ENCODE data around the gene ELOF1. TPM values are rescaled to one million over a fixed set of nuclear protein-coding genes. Genes with fewer than 3 reads are reported as not detected.

The ELOF1 gene
- total and polyA plus RNA-seq, 2 of the 4 experiments (the other 2 are of a cell fraction) = 62.4 to 96.8 TPM

DNA sequence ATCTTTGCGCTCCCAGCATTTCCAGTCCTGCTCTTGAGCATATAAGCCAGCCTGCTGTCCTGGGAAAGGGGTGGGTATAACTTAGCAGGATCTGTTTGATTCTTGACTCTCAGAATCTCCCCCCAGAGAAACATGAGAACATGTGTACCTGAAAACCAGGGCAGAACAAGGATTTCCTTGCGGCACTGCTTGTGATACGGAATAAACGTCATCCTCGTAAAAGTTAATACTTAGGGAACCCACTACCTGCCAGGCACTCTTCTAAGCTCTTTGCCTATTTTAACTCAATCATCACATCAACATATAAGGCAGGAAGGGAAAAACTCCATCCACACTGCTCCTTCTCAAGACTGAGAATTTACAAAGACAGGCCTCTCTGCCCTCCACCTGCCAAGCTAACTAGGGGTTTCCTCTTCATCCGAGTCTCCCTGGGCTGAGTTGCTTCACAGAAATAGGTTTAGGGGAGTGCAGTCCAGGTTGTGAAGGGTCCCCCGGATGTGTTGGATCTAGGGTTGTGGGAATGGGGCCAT, 54.5 kb downstream of the ELOF1 start:
- peak overlapping the region; percentile 31; the same call in 1 of the 2 replicates for H4K91ac ChIP-seq (ENCODE audit: insufficient read depth, low read depth, low read length)
- no peak overlapping the region for H3K18ac ChIP-seq (ENCODE audit: low read depth, low read length)
- H3K79me1 ChIP-seq (ENCODE audit: low read depth in 1 of 2, low read length in 2 of 2) = peaks cover 14 to 42% of the 10 kb centered on the region in 2 experiments; a peak in 3 of 4 replicates
- H2BK120ac ChIP-seq (ENCODE audit: low read depth, low read length) = no peak overlapping the region
- no peak overlapping the region for H2BK20ac ChIP-seq (ENCODE audit: low read depth, low read length)
- H4K5ac ChIP-seq (ENCODE audit: low read depth, low read length) = peak overlapping the region; percentile 32; the same call in 1 of the 2 replicates
- H2BK5ac ChIP-seq (ENCODE audit: low read depth, low read length, poor library complexity, severe bottlenecking) = no peak overlapping the region
- no peak for TF ChIP-seq MAFK (IDR thresholded peaks at IDR 0.05; ENCODE audit: low read depth, low read length)
- TF ChIP-seq CEBPB (IDR thresholded peaks at IDR 0.05; ENCODE audit: low read depth, low read length) = no peak
- no peak for TF ChIP-seq POLR2A (IDR thresholded peaks at IDR 0.05; ENCODE audit: low read depth, low read length)
- no peak for TF ChIP-seq SMC3 (IDR thresholded peaks at IDR 0.05; ENCODE audit: low read depth, low read length)
- H3K9me1 ChIP-seq (ENCODE audit: insufficient read depth, low read length) = peaks cover 4% of the 10 kb centered on the region
- POLR2A ChIA-PET (ENCODE audit: unreplicated experiment) = no interaction called here
- dilution Hi-C loops (cut with HindIII; ENCODE audit: low sequenced_read_pairs, unreplicated experiment) (no loop called here), in situ Hi-C loops (cut with MboI; ENCODE audit: low sequenced_read_pairs) (no loop called here), intact Hi-C loops (cut with micrococcal nuclease) (no loop called here)
- H3K9me3 ChIP-seq (ENCODE audit: control insufficient read depth, insufficient read depth, low read length) = no peaks in the 10 kb centered on the region
- no peaks in the 10 kb centered on the region for H4K20me1 ChIP-seq (ENCODE audit: insufficient read depth, low read length)
- DNase-seq = no peak
- ATAC-seq (ENCODE audit: low read depth) = no peak
- peak overlapping the region; percentile 90 for H2AFZ ChIP-seq (replicated peaks; ENCODE audit: low read length, poor library complexity)
- H4K8ac ChIP-seq (ENCODE audit: low read depth in 2 of 2, low read length in 2 of 2) = peak overlapping the region; percentile 86 to 93
- peak overlapping the region; percentile 8; the same call in 1 of the 2 replicates for H3K27ac ChIP-seq (ENCODE audit: insufficient read depth, low read length)
- peak overlapping the region; percentile 99 for H2AK9ac ChIP-seq (replicated peaks; ENCODE audit: low read depth, low read length, poor library complexity)
- no peak overlapping the region for H3K23ac ChIP-seq (ENCODE audit: low read depth, low read length)
- peak overlapping the region; percentile 40 for H3K4me3 ChIP-seq (ENCODE audit: insufficient read depth, low read depth, low read length)
- peaks cover 6% of the 10 kb centered on the region for H3K4me1 ChIP-seq (ENCODE audit: control insufficient read depth, insufficient read depth, low read length)
- H3K56ac ChIP-seq (ENCODE audit: extremely low read depth, insufficient read depth, low read length) = no peak overlapping the region
- H2BK15ac ChIP-seq (ENCODE audit: low read depth, low read length) = no peak overlapping the region
- H2AK5ac ChIP-seq (ENCODE audit: low read depth, low read length) = peak overlapping the region; percentile 61; the same call in 1 of the 2 replicates
- H3K14ac ChIP-seq (replicated peaks; ENCODE audit: low read depth, low read length) = peak overlapping the region; percentile 46
- BruUV-seq (replicated peaks) = no TSS peak
- H3K4me2 ChIP-seq (ENCODE audit: low read depth, low read length) = peak overlapping the region; percentile 74
- peak overlapping the region; percentile 54 for H3K4ac ChIP-seq (ENCODE audit: low read depth, low read length)
- CTCF ChIA-PET = no interaction called here
- no peaks in the 10 kb centered on the region for H3K27me3 ChIP-seq (ENCODE audit: control insufficient read depth, insufficient read depth, low read length)
- H3K36me3 ChIP-seq (ENCODE audit: control insufficient read depth, insufficient read depth, low read length) = no peaks in the 10 kb centered on the region; the same call in 1 of the 2 replicates
- H3K9ac ChIP-seq (ENCODE audit: low read depth, low read length) = no peak overlapping the region
- no CpG with 5 or more reads among the region's 7 CpGs for WGBS, 2 experiments (ENCODE audit: extremely low coverage in 2 of 2, insufficient read length in 1 of 2)

Small RNA genes within 50 kb of the gene (microRNA-seq; reads per million reads assigned to microRNA genes)
- not detected for gene RN7SL833P (ENCODE audit: insufficient read depth, insufficient read length)

Small RNA genes within 50 kb of the gene (small RNA-seq; reads per million reads assigned to genes)
- gene RN7SL833P = 0 reads per million in 5 experiments

Other genes with a start within 250 kb of the ELOF1 start
- gene RAB3D, start 219.6 kb downstream of the ELOF1 start, total RNA-seq (2012; rRNA removed) = 4.8 and 5.0 TPM in 2 replicates
- gene RAB3D, start 219.6 kb downstream of the ELOF1 start, polyA plus RNA-seq (2012; rRNA removed) = 5.0 and 5.5 TPM in 2 replicates
- gene TMEM205, start 213.0 kb downstream of the ELOF1 start, total RNA-seq (2012; rRNA removed) = 87.5 and 136 TPM in 2 replicates
- gene TMEM205, start 213.0 kb downstream of the ELOF1 start, polyA plus RNA-seq (2012; rRNA removed) = 107 and 110 TPM in 2 replicates
- gene CCDC159, start 212.7 kb downstream of the ELOF1 start, total RNA-seq (2012; rRNA removed) = 4.4 and 4.7 TPM in 2 replicates
- 14.0 and 14.3 TPM in 2 replicates for gene CCDC159, start 212.7 kb downstream of the ELOF1 start, polyA plus RNA-seq (2012; rRNA removed)
- 3.9 and 4.4 TPM in 2 replicates for gene PLPPR2, start 203.8 kb downstream of the ELOF1 start, total RNA-seq (2012; rRNA removed)
- gene PLPPR2, start 203.8 kb downstream of the ELOF1 start, polyA plus RNA-seq (2012; rRNA removed) = 45.2 and 50.2 TPM in 2 replicates
- gene SWSAP1, start 184.6 kb downstream of the ELOF1 start, total RNA-seq (2012; rRNA removed) = 0.36 and 0.56 TPM in 2 replicates
- 1.6 and 2.0 TPM in 2 replicates for gene SWSAP1, start 184.6 kb downstream of the ELOF1 start, polyA plus RNA-seq (2012; rRNA removed)
- 3.1 and 4.3 TPM in 2 replicates for gene EPOR, start 174.9 kb downstream of the ELOF1 start, total RNA-seq (2012; rRNA removed)
- gene EPOR, start 174.9 kb downstream of the ELOF1 start, polyA plus RNA-seq (2012; rRNA removed) = 10.1 and 12.0 TPM in 2 replicates
- gene RGL3, start 139.9 kb downstream of the ELOF1 start, total RNA-seq (2012; rRNA removed) = 0.18 TPM in 1 of 2 replicates, not detected in the other
- 0.34 and 0.62 TPM in 2 replicates for gene RGL3, start 139.9 kb downstream of the ELOF1 start, polyA plus RNA-seq (2012; rRNA removed)
- under 0.01 and 0.28 TPM in 2 replicates for gene ODAD3, start 124.1 kb downstream of the ELOF1 start, total RNA-seq (2012; rRNA removed)
- gene ODAD3, start 124.1 kb downstream of the ELOF1 start, polyA plus RNA-seq (2012; rRNA removed) = 0.04 and 0.44 TPM in 2 replicates
- gene PRKCSH, start 123.6 kb downstream of the ELOF1 start, total RNA-seq (2012; rRNA removed) = 36.0 and 55.8 TPM in 2 replicates
- 252 and 272 TPM in 2 replicates for gene PRKCSH, start 123.6 kb downstream of the ELOF1 start, polyA plus RNA-seq (2012; rRNA removed)
- gene ELAVL3, start 78.2 kb downstream of the ELOF1 start, total RNA-seq (2012; rRNA removed) = not detected in 2 replicates
- not detected in 2 replicates for gene ELAVL3, start 78.2 kb downstream of the ELOF1 start, polyA plus RNA-seq (2012; rRNA removed)
- gene ZNF653, start 53.4 kb downstream of the ELOF1 start, total RNA-seq (2012; rRNA removed) = 3.9 and 4.4 TPM in 2 replicates
- gene ZNF653, start 53.4 kb downstream of the ELOF1 start, polyA plus RNA-seq (2012; rRNA removed) = 9.0 and 10.3 TPM in 2 replicates
- 31.9 and 42.3 TPM in 2 replicates for gene ECSIT, start 30.1 kb downstream of the ELOF1 start, total RNA-seq (2012; rRNA removed)
- gene ECSIT, start 30.1 kb downstream of the ELOF1 start, polyA plus RNA-seq (2012; rRNA removed) = 30.5 and 31.4 TPM in 2 replicates
- gene CNN1, start 20.4 kb downstream of the ELOF1 start, total RNA-seq (2012; rRNA removed) = 102 TPM in 2 replicates
- 196 and 207 TPM in 2 replicates for gene CNN1, start 20.4 kb downstream of the ELOF1 start, polyA plus RNA-seq (2012; rRNA removed)
- gene ACP5, start 18.4 kb upstream of the ELOF1 start, total RNA-seq (2012; rRNA removed) = 0.28 and 0.54 TPM in 2 replicates
- 0.76 and 1.2 TPM in 2 replicates for gene ACP5, start 18.4 kb upstream of the ELOF1 start, polyA plus RNA-seq (2012; rRNA removed)
- gene ZNF627, start 38.3 kb upstream of the ELOF1 start, total RNA-seq (2012; rRNA removed) = 32.8 and 34.4 TPM in 2 replicates
- 4.3 and 6.3 TPM in 2 replicates for gene ZNF627, start 38.3 kb upstream of the ELOF1 start, polyA plus RNA-seq (2012; rRNA removed)
- 9.2 and 9.3 TPM in 2 replicates for gene ZNF823, start 179.7 kb upstream of the ELOF1 start, total RNA-seq (2012; rRNA removed)
- 1.8 and 2.2 TPM in 2 replicates for gene ZNF823, start 179.7 kb upstream of the ELOF1 start, polyA plus RNA-seq (2012; rRNA removed)
- 9.7 and 12.2 TPM in 2 replicates for gene ZNF441, start 207.8 kb upstream of the ELOF1 start, total RNA-seq (2012; rRNA removed)
- 2.4 and 2.8 TPM in 2 replicates for gene ZNF441, start 207.8 kb upstream of the ELOF1 start, polyA plus RNA-seq (2012; rRNA removed)
- gene ZNF491, start 239.3 kb upstream of the ELOF1 start, total RNA-seq (2012; rRNA removed) = 3.6 and 4.2 TPM in 2 replicates
- 0.80 and 1.5 TPM in 2 replicates for gene ZNF491, start 239.3 kb upstream of the ELOF1 start, polyA plus RNA-seq (2012; rRNA removed)